SK-N-SH (cell line): Measurements from ENCODE around the gene CACNA2D4. TPM values are rescaled to one million over a fixed set of nuclear protein-coding genes. Genes with fewer than 3 reads are reported as not detected.

Source experiments
- CTCF ChIA-PET: fragments of 300-600, 350-600 bp; formaldehyde crosslinking; extraction: SDS; loops from one replicate; lab custom pipeline; 2021; lab: Yijun Ruan, JAX
- POLR2A ChIA-PET: fragments of 350-600 bp; sonication (Branson Sonifier 250); formaldehyde crosslinking; extraction: SDS; loops from one replicate; lab custom pipeline; 2020; ENCODE audit warnings: antibody characterized with exemption, inconsistent platforms; lab: Yijun Ruan, JAX
- DNase-seq: peaks from one replicate; pipeline ENCODE4 v3.0.0; 2012
- H2AFZ ChIP-seq: fragments of 200-600 bp; sonication (generic); 2 replicates; pipeline ENCODE4 v1.8.1; 2016; ENCODE audit warnings: antibody characterized with exemption, mild to moderate bottlenecking, low read depth
- H3F3A ChIP-seq: fragments of 200-600 bp; sonication (generic); replicated peaks from 2 replicates; pipeline ENCODE3; 2016; ENCODE audit warnings: antibody characterized with exemption, mild to moderate bottlenecking; ENCODE audit not compliant: insufficient read depth
- H3K27ac ChIP-seq, 2 experiments: fragments of 200-500 bp in 1 of 2; fragments of 200-600 bp in 1 of 2; sonication (Bioruptor generic) in 1 of 2; sonication (generic), shearing (Covaris generic) in 1 of 2; 2 replicates each; pipeline versions ENCODE4 v1.5.1 to v1.6.1; 2014 to 2016; ENCODE audit warnings: low read depth in 2 of 2, inconsistent platforms in 1 of 2, low read length in 1 of 2, mild to moderate bottlenecking in 1 of 2, mixed read lengths in 1 of 2
- H3K27me3 ChIP-seq: fragments of 200-600 bp; sonication (generic), shearing (Covaris generic); 2 replicates; pipeline ENCODE4 v1.6.1; 2016; ENCODE audit warnings: mixed run types; ENCODE audit not compliant: insufficient read depth
- H3K36me3 ChIP-seq, 2 experiments: fragments of 200-500 bp in 1 of 2; fragments of 200-600 bp in 1 of 2; sonication (Bioruptor generic) in 1 of 2; sonication (generic) in 1 of 2; replicated peaks in 1 of 2; 2 replicates each; pipeline versions ENCODE3 to v1.5.1; 2014 to 2016; ENCODE audit warnings: low read length in 1 of 2, mild to moderate bottlenecking in 1 of 2; ENCODE audit not compliant: insufficient read depth in 2 of 2, control insufficient read depth in 1 of 2
- H3K4me1 ChIP-seq, 2 experiments: fragments of 200-500 bp in 1 of 2; fragments of 200-600 bp in 1 of 2; sonication (Bioruptor generic) in 1 of 2; sonication (generic), shearing (Covaris generic) in 1 of 2; 2 replicates each; pipeline versions ENCODE4 v1.5.1 to v1.6.1; 2014 to 2016; ENCODE audit warnings: low read depth in 1 of 2, low read length in 1 of 2, mixed run types in 1 of 2; ENCODE audit not compliant: insufficient read depth in 2 of 2, control insufficient read depth in 1 of 2
- H3K4me2 ChIP-seq: fragments of 200-600 bp; sonication (generic), shearing (Covaris generic); 2 replicates; pipeline ENCODE4 v1.6.1; 2017; ENCODE audit warnings: mixed run types
- H3K4me3 ChIP-seq, 2 experiments: fragments of 200-500 bp in 1 of 2; fragments of 200-600 bp in 1 of 2; sonication (Bioruptor generic) in 1 of 2; sonication (generic), shearing (Covaris generic) in 1 of 2; 2 replicates each; pipeline versions ENCODE4 v1.5.1 to v1.8.1; 2014 to 2016; ENCODE audit warnings: low read depth in 2 of 2, inconsistent platforms in 1 of 2, low read length in 1 of 2, mild to moderate bottlenecking in 1 of 2, mixed read lengths in 1 of 2, moderate library complexity in 1 of 2
- H3K79me2 ChIP-seq: fragments of 200-600 bp; sonication (generic); 2 replicates; pipeline ENCODE4 v1.8.1; 2017; ENCODE audit warnings: mild to moderate bottlenecking; ENCODE audit not compliant: insufficient read depth
- H3K9ac ChIP-seq: fragments of 200-600 bp; sonication (generic); 2 replicates; pipeline ENCODE4 v1.6.1; 2017; ENCODE audit warnings: mixed run types
- H3K9me2 ChIP-seq: fragments of 200-600 bp; sonication (generic); 2 replicates; pipeline ENCODE4 v1.6.1; 2017; ENCODE audit warnings: mixed run types
- H3K9me3 ChIP-seq: fragments of 200-600 bp; sonication (generic); 2 replicates; pipeline ENCODE4 v1.6.1; 2017; ENCODE audit warnings: mixed run types, mild to moderate bottlenecking, moderate library complexity
- H4K20me1 ChIP-seq: fragments of 200-600 bp; sonication (generic); 2 replicates; pipeline ENCODE4 v1.6.1; 2017; ENCODE audit warnings: mild to moderate bottlenecking, mixed run types; ENCODE audit not compliant: insufficient read depth
- ELF1 ChIP-seq: IDR thresholded peaks from 2 replicates; pipeline ENCODE4 v1.4.0; 2012
- EP300 ChIP-seq, 2 experiments: IDR thresholded peaks; 2 replicates each; pipeline versions ENCODE4 v1.4.0 to v1.6.1; 2012; ENCODE audit warnings: borderline replicate concordance in 1 of 2, low read depth in 1 of 2, low read length in 1 of 2
- FOSL2 ChIP-seq: IDR thresholded peaks from 2 replicates; pipeline ENCODE4 v1.4.0; 2012; ENCODE audit warnings: low read depth, mild to moderate bottlenecking, moderate library complexity, borderline replicate concordance
- FOXJ3 ChIP-seq: sonication (generic); formaldehyde crosslinking; IDR thresholded peaks from 2 replicates; pipeline ENCODE4 v1.5.1; 2020; ENCODE audit warnings: mild to moderate bottlenecking, missing genetic modification reagents
- FOXM1 ChIP-seq: IDR thresholded peaks from 2 replicates; pipeline ENCODE4 v1.4.0; 2012; ENCODE audit warnings: low read depth, mild to moderate bottlenecking
- JUND ChIP-seq: IDR thresholded peaks from 2 replicates; pipeline ENCODE4 v1.4.0; 2012
- MEF2A ChIP-seq: IDR thresholded peaks from 2 replicates; pipeline ENCODE4 v1.4.0; 2012; ENCODE audit warnings: low read depth, borderline replicate concordance
- NFIC ChIP-seq: IDR thresholded peaks from 2 replicates; pipeline ENCODE4 v1.4.0; 2012; ENCODE audit warnings: borderline replicate concordance
- NRF1 ChIP-seq: IDR thresholded peaks from 2 replicates; pipeline ENCODE4 v1.6.1; 2012; ENCODE audit warnings: low read depth, mild to moderate bottlenecking, low read length
- POLR2AphosphoS5 ChIP-seq: IDR thresholded peaks from 2 replicates; pipeline ENCODE4 v1.6.1; 2012; ENCODE audit warnings: low read depth, low read length
- WGBS: methylation state at CpG from one replicate; pipeline ENCODE4 v1.1.6; 2017; ENCODE audit warnings: low lambda C conversion rate; 5-methylcytosine and 5-hydroxymethylcytosine counted together
- polyA plus RNA-seq, 3 experiments: library from polyadenylated mRNA; depleted of rRNA; stranded (reverse); fragments of >200 nt; gene quantifications; 2 replicates each; pipeline ENCODE4 v1.2.3, GENCODE V29; 2012
- TF ChIP-seq, protein P1 (sequence below): IDR thresholded peaks from 2 replicates; pipeline ENCODE4; 2012

CACNA2D4 gene
- polyA plus RNA-seq, 1 of the 3 experiments (the other 2 are of a cell fraction): 0.02 TPM

DNA sequence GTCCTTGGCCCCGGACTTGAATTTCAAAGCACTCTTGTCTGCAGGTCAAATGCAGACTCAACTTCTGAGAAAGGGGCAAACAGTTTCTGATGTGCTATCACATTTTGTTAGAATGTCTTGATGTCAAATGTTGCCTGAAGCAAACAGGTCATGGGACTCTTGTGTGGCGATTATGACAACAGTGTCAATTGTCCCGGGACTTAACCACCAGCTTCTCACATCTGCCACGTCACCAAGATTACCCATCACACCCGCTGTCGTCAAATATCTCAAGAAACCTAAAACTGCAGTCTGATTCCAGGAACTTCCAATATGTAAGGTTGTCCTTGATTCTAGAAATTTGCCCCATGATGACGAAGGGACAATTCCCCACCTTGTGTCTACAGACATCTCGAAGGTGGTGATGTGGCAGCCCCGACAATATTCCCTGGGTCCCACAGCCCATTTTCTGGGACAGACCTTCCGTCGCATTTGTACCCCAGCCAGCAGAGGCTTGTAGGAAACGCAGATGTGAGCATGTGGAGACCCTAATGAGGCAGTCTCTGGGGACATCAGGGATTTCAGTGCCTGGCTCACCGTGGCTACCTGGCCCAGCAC is 76.8 kb downstream of the CACNA2D4 start:
- 77% methylated on average over 13 of the region's 13 CpGs for WGBS
- H3K4me2 ChIP-seq: no peak overlapping the region
- no peak for DNase-seq
- H3K4me3 ChIP-seq: no peak overlapping the region
- no peaks in the 10 kb centered on the region for H3F3A ChIP-seq
- H3K27ac ChIP-seq: no peak overlapping the region
- H2AFZ ChIP-seq: no peak overlapping the region
- H3K9me2 ChIP-seq: no peaks in the 10 kb centered on the region
- H3K27me3 ChIP-seq: peaks cover 13% of the 10 kb centered on the region
- no peaks in the 10 kb centered on the region for H4K20me1 ChIP-seq
- H3K9me3 ChIP-seq: no peaks in the 10 kb centered on the region
- peaks cover 9 to 64% of the 10 kb centered on the region in 2 experiments; a peak in 2 of 4 replicates for H3K4me1 ChIP-seq
- no peak overlapping the region for H3K9ac ChIP-seq
- no peaks in the 10 kb centered on the region for H3K79me2 ChIP-seq
- CTCF ChIA-PET: no interaction called here
- TF ChIP-seq MEF2A (no peak), NFIC (no peak), ELF1 (no peak), JUND (no peak), FOXJ3 (CRISPR knock-in tag) (no peak), POLR2AphosphoS5 (no peak), EP300 (IDR thresholded peaks at IDR 0.05; ENCODE audit: borderline replicate concordance in 1 of 2, low read depth in 1 of 2, low read length in 1 of 2) (no peak), NRF1 (no peak), FOXM1 (no peak), FOSL2 (no peak)
- TF ChIP-seq, protein P1, sequence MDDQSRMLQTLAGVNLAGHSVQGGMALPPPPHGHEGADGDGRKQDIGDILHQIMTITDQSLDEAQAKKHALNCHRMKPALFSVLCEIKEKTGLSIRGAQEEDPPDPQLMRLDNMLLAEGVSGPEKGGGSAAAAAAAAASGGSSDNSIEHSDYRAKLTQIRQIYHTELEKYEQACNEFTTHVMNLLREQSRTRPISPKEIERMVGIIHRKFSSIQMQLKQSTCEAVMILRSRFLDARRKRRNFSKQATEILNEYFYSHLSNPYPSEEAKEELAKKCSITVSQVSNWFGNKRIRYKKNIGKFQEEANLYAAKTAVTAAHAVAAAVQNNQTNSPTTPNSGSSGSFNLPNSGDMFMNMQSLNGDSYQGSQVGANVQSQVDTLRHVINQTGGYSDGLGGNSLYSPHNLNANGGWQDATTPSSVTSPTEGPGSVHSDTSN: no peak
- POLR2A ChIA-PET: no interaction called here
- H3K36me3 ChIP-seq: no peaks in the 10 kb centered on the region

DNA sequence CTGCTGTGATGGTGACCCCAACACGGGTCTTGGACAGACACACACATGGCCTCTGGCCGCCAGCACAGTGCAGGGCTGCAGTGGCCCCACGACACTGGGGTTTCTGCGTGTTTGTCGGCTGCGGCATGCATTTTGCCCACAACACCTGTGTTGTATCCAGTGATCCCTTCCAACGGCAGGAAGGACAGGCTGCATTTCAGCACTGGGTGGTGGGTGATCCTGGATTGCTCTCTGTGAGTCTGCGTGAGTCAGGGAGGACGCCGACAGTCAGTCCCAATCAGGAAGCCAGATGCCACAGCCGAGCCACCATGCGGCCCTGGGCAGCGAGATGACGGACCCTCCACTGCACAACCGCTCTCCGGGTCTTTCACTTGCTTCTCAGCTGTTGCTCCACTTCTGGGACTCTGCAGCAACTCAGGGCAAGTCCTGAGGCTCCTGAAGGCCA is 77.4 kb downstream of the CACNA2D4 start:
- WGBS: 78% methylated on average over 10 of the region's 16 CpGs
- no peak for TF ChIP-seq FOXJ3 (CRISPR knock-in tag)
- no peak for TF ChIP-seq NFIC
- TF ChIP-seq, all 33 proteins: peak for 0

More for the DNA sequence above, 77.4 kb downstream of the CACNA2D4 start:
- no peaks in the 10 kb centered on the region for H3K9me3 ChIP-seq
- H3K36me3 ChIP-seq: no peaks in the 10 kb centered on the region
- ChIA-PET POLR2A (no interaction called here), CTCF (interaction anchor here (0.9 to 2.2 kb wide), 2 partner anchors 50 to 99 kb away, joined by 3 to 7 read pairs; no protein-coding TSS in a partner anchor)
- no peak overlapping the region for H3K4me3 ChIP-seq
- no peak overlapping the region for H3K4me2 ChIP-seq
- H3F3A ChIP-seq: no peaks in the 10 kb centered on the region
- H3K27ac ChIP-seq: no peak overlapping the region; a peak in 1 of 4 replicates
- no peaks in the 10 kb centered on the region for H3K9me2 ChIP-seq
- no peak for DNase-seq
- H3K27me3 ChIP-seq: peaks cover 9% of the 10 kb centered on the region
- peaks cover 9 to 71% of the 10 kb centered on the region in 2 experiments; a peak in 3 of 4 replicates for H3K4me1 ChIP-seq
- H3K79me2 ChIP-seq: no peaks in the 10 kb centered on the region
- no peak overlapping the region for H3K9ac ChIP-seq
- no peak overlapping the region for H2AFZ ChIP-seq
- no peaks in the 10 kb centered on the region for H4K20me1 ChIP-seq
